Measurements from ENCODE around the gene ZNF275.
"Not testable (repeated sequence)": the region's sequence is repeated elsewhere in the genome, so short reads cannot be mapped to it uniquely, and the experiment has no call there.

The ZNF275 gene

GRCh38 chrX:153319295-153320046, 14.5 kb upstream of the ZNF275 start:
- DNase-seq (ENCODE audit: low read depth) = no peak

- DNase-seq (ENCODE audit: low read depth) = not testable (repeated sequence)
These were observed 13.9 kb upstream of the ZNF275 start for GRCh38 chrX:153320047-153320443.

DNA sequence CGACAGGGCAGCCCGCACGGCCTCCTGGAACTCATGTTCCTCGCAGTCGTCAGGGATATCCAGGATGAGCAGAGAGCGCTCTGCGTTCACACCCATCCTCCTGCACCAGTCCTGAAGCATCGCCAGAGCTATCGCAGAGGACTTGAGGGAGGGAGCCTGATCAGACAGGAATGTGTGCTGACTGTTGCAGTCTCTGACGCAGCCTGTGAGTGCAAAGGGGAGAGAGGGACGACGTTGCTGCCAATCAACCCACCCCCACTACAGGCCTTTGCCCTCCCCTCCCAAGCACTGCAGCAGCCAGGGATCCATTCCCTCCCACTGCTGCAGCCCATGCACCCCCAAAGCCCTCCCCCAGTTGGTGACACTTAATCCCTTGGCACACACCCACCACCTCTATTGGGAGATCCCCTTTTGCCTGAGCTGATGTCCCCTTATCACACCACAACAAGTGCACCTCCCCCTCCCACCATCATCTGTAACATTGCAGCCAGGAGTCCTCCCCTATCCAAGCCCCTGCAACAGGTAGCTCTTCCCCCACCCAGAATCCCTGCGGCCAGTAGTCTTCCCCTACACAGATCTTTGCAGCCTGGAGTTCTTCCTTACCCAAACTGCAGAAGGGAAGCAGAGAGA, 13.3 kb upstream of the ZNF275 start:
- DNase-seq (ENCODE audit: low read depth) = no peak

- no peak for DNase-seq (ENCODE audit: low read depth)
These were observed 12.4 kb upstream of the ZNF275 start, which contains the start of gene PNMA6F for GRCh38 chrX:153321381-153322124. Gene PNMA6F (minus strand): TSS chrX:153321767. CDS start chrX:153320674, 1,093 bp downstream.

- no peak for DNase-seq (ENCODE audit: low read depth)
These were observed 6.4 kb upstream of the ZNF275 start for GRCh38 chrX:153327561-153327960.

DNA sequence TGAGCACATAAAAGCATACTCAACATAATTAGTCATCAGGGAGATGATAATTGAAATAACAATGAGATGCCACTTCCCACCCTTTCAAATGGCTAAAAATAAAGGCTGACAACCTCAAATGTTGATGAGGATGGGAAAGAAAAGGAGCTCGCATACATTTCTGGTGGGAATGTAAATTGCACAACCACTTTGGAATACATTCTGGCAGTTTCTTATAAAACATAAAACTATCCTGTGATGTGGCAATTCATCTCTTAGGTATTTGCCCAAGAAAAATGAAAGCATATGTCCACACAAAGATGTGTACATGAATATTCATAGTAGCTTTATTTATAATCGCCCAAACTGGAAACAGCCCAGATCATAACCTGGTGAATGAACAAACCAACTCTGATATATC, 687 bp upstream of the ZNF275 start:
- DNase-seq (ENCODE audit: low read depth) = no peak

- DNase-seq (ENCODE audit: low read depth) = no peak
These were observed 822 bp downstream of the ZNF275 start for GRCh38 chrX:153334654-153335295.

DNA sequence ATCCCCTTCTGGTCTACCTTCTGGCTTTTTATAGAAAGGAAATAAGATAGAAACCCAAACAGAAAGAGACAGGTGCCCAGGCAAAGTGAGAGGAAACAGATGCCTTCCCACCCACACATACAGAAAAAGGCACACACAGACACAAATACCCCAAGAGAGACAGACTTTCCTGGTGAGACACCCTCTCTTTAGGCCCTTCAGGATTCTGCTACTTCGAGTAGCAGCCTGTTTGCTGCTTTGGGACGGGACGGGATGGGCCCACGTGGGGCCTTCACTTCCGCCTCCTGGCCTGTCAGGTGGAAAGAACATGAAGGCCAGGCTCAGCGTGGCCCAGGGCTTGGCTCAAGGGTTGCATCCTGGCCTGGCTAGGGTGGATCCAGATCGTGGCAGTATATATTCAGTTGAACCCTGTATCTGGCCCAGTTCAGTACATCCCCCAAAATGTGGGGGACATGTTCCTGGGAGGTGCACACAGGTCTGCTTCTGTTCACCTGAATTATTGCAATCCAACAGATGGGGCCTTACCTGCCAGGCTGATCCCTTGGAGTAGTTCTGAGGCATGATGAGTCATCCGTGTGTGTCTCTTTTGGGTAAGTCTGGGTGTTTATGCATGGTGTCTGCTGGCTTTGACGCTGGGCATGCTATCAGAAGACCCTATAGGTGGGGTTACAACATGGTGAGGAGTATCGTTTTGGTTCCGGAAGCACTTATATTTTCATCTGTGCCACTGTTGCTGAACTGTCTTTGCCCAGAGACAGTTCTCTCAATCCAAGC, 2.4 kb downstream of the ZNF275 start:
- DNase-seq (ENCODE audit: low read depth) = no peak

- DNase-seq (ENCODE audit: low read depth) = no peak
These were observed 3.0 kb downstream of the ZNF275 start for GRCh38 chrX:153336988-153337387.

DNA sequence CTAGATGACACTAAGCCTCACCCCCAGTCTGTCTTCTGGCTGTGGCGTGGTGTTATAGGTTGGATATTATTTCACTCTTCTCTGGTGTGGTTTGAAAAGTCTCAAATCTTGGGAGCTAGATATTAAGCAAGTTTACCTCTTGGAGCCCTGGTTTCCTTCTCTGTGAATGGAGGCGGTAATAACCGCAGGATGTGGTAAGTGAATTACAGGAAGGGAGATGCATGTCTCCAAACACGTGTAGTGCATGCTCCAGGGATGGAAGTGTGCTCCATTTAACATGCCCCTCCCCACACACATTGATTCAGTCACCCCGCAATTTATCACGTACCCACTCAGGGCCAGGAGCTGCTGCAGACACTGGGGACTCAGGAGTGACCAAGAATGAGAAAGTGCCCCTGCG, 4.9 kb downstream of the ZNF275 start:
- DNase-seq (ENCODE audit: low read depth) = no peak

- DNase-seq (ENCODE audit: low read depth) = no peak
These were observed 5.7 kb downstream of the ZNF275 start for GRCh38 chrX:153339662-153340061.

DNA sequence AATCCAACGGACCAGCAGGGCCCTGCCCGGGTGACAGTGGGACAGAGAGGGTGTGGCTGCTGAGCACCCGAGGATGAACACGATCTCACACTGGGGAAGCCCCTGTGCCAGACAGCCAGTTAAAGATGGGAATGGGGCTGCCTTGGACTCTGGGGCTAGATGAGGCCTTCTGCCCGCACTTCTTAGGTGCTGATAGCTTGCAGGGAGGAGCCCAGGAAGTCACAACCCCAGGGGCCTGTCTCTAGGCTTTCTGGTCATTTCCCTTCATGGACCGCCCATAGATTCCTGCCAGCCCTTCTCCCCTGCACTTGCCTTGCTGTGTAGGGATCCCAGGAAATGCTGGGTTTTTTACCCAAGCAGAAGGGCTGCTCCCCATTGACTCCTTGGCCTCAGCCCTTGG, 6.2 kb downstream of the ZNF275 start:
- DNase-seq (ENCODE audit: low read depth) = no peak

DNA sequence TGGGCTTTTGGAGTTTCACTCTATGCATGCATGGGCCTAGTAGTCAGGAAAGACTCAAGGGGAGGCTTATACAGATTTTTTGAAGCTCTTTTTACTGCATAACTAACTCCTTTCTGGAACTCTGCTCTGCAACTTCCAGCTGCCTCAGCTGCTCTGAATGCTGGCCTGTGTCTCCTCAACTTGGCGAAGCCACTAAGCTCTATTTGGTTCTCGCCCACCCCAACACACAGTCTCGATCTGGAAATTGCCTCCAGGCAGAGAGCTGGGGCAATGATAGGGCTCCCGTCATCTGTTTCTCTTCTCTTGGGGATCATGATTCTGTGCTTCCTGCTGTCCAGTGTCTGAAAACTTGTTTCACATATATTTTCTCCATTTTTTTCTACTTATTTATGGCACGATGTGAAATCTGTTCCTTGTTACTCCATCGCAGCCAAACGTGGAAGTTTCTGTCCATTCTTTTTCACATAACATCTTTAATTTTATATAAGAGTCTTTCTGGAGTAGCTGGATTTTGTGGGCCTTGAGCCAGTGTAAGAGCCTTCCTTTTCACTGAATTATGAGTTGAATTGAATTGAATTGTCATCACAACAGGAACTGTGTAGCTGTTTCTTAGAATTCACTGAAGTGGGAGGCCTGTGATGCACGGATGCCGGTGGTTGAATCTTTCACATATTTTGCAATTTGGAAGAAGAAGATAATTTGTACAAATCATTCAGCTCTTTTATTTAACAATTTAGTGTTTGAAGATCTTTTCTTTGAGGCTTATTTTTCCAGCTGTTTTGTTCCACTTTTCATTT, 9.0 kb downstream of the ZNF275 start:
- DNase-seq (ENCODE audit: low read depth) = no peak

GRCh38 chrX:153343674-153344073, 9.7 kb downstream of the ZNF275 start:
- no peak for DNase-seq (ENCODE audit: low read depth)

DNA sequence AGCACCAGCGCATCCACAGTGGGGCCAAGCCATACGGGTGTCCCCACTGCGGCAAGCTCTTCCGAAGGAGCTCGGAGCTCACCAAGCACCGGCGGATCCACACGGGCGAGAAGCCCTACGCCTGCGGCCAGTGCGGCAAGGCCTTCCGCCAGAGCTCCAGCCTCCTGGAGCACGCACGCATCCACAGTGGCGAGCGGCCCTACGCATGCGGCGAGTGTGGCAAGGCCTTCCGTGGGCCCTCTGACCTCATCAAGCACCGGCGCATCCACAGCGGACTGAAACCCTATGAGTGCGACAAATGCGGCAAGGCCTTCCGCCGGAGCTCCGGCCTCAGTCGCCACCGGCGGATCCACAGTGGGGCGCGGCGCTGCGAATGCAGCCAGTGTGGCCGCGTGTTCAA, 13.6 kb downstream of the ZNF275 start:
- no peak for DNase-seq (ENCODE audit: low read depth)

- DNase-seq (ENCODE audit: low read depth) = no peak
These were observed 14.5 kb downstream of the ZNF275 start for GRCh38 chrX:153348421-153348820.

DNA sequence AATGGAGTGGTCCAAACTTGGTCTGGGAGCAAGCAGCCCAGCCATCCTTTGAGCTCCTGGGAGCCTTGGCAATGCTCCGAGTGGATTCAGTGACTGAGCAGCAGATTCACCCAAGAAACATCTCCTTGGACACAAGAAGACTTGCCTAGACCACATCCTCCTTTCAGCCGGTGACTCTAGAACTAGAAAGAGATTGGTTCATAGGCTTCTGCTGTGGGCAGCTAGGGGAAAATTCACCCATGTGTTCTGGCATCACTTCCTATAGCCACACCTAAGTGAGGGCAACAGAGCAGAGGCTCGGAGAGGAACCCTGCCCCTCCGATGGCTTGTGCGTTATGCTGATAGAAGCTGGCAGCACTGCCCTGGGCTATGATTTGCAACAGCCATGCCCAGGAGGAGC, 16.0 kb downstream of the ZNF275 start:
- DNase-seq (ENCODE audit: low read depth) = no peak

- DNase-seq (ENCODE audit: low read depth) = no peak
These were observed 18.0 kb downstream of the ZNF275 start for GRCh38 chrX:153351981-153352380.

DNA sequence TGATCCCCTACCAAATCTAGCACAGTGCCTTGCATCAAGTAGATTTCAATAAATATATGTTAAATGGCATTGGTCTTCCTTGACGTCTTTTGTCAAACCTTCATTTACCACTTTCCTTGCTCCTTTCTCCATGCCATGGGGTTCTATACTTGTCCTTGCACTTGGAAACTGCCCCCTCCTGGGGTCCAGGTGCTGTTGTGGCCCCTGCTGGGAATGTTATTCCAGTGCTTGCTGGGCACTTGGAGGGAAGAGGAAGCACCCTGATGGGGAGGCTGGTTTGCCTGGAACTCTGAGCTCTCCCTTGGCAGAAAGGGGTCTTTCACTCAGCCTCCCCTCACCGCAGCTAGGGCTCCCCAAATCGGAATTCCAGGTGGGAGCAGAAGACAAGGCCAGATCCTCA, 18.9 kb downstream of the ZNF275 start:
- DNase-seq (ENCODE audit: low read depth) = no peak

GRCh38 chrX:153353416-153353815, 19.5 kb downstream of the ZNF275 start:
- no peak for DNase-seq (ENCODE audit: low read depth)

- no peak for DNase-seq (ENCODE audit: low read depth)
These were observed 23.9 kb downstream of the ZNF275 start for GRCh38 chrX:153357877-153358276.

All from CMK (cell line).